Kidney (tissue), 14 donors: Measurements from ENCODE around the gene IGSF22. TPM values are rescaled to one million over a fixed set of nuclear protein-coding genes. Genes with fewer than 3 reads are reported as not detected.

Experiments used
- DNase-seq, 5 donors: peaks; one replicate each; pipeline ENCODE4 v3.0.0-alpha.2; 2013 to 2020
- FAIRE-seq: peaks from 2 replicates; lab custom pipeline; 2012; peaks lifted over from hg19 to GRCh38; lab: Jason Lieb, UNC
- H3K27ac ChIP-seq, 2 donors: one replicate each; pipeline ENCODE4 v1.7.0; 2013; ENCODE audit warnings: low read depth in 2 of 2, low read length in 2 of 2, inconsistent platforms in 1 of 2
- H3K27me3 ChIP-seq: one replicate; pipeline ENCODE4 v1.7.1; 2013; ENCODE audit warnings: low read length, inconsistent platforms; ENCODE audit not compliant: control insufficient read depth, insufficient read depth
- H3K36me3 ChIP-seq, 3 donors: one replicate each; pipeline versions ENCODE4 v1.7.0 to v1.7.1; 2013; ENCODE audit warnings: low read length in 3 of 3, control low read depth in 1 of 3, inconsistent platforms in 1 of 3; ENCODE audit not compliant: insufficient read depth in 3 of 3, control insufficient read depth in 2 of 3
- H3K4me1 ChIP-seq, 3 donors: one replicate each; pipeline versions ENCODE4 v1.7.0 to v1.7.1; 2013; ENCODE audit warnings: low read length in 3 of 3, inconsistent platforms in 1 of 3, low read depth in 1 of 3; ENCODE audit not compliant: control insufficient read depth in 2 of 3, insufficient read depth in 2 of 3
- H3K4me3 ChIP-seq, 3 donors: one replicate each; pipeline versions ENCODE4 v1.7.0 to v1.8.1; 2013; ENCODE audit warnings: low read length in 3 of 3, control low read depth in 1 of 3, inconsistent platforms in 1 of 3
- H3K9ac ChIP-seq, 3 donors: one replicate each; pipeline versions ENCODE4 v1.7.0 to v1.7.1; 2013; ENCODE audit warnings: low read length in 3 of 3, control low read depth in 1 of 3, inconsistent platforms in 1 of 3
- H3K9me3 ChIP-seq, 3 donors: one replicate each; pipeline versions ENCODE4 v1.7.0 to v1.7.1; 2013; ENCODE audit warnings: low read length in 3 of 3, control low read depth in 1 of 3, inconsistent platforms in 1 of 3; ENCODE audit not compliant: control insufficient read depth in 2 of 3, insufficient read depth in 1 of 3
- CTCF ChIP-seq: IDR thresholded peaks from 3 replicates; pipeline ENCODE4 v1.5.1; 2012; ENCODE audit warnings: mild to moderate bottlenecking, moderate library complexity, borderline replicate concordance; ENCODE audit not compliant: insufficient read depth; ENCODE audit errors: extremely low read depth
- intact Hi-C: fragments of 100-400 bp; cut with DNase I; formaldehyde crosslinking; loops from one replicate; pipeline ENCODE4 v1.11.1; 2022
- polyA plus RNA-seq: library from polyadenylated mRNA; stranded (reverse); fragments of 350-450 nt; fragmentation: Illumina TruSeq; extraction: RNeasy Lipid Tissue Mini Kit (QIAGEN cat#74804); gene quantifications from one replicate; pipeline ENCODE4 v1.2.3, GENCODE V29; 2014; ENCODE audit warnings: low read depth, low replicate concordance; ENCODE audit not compliant: insufficient read depth
- total RNA-seq: library from RNA; stranded (reverse); fragmentation: NEBNext Ultra II Directional; extraction: Animal tissue kit (Norgen Biotek cat#: 25700); gene quantifications from one replicate; pipeline ENCODE4 v1.2.1, GENCODE V29; 2021
- donor health status: control.
- donor health status: control.
- donor health status: control.
- donor health status: control.
- donor health status: control.
- donor health status: DM: yes; HTN: yes; CAD: no.
- donor health status: Normal renal cell carcinoma (clear cell type).

IGSF22 gene
- total and polyA plus RNA-seq, 2 donors from 2014 or later = 2.5 to 2.8 TPM

GRCh38 chr11:18721561-18722292 lies 4.3 kb downstream of the IGSF22 start:
- no peaks in the 10 kb centered on the region for H3K27me3 ChIP-seq
- DNase-seq (peak; percentile 47 to 85 (median 74)), FAIRE-seq (no peak)
- H3K27ac ChIP-seq = no peak overlapping the region
- peak; percentile 76 for TF ChIP-seq CTCF
- intact Hi-C loops = no loop called here
- H3K9ac ChIP-seq = peak overlapping the region; percentile 7 to 77 (median 65)
- peak overlapping the region; percentile 63 to 79 (median 69) for H3K4me3 ChIP-seq
- H3K4me1 ChIP-seq = peaks cover 0 to 13% (median 0%) of the 10 kb centered on the region in 3 donors
- H3K9me3 ChIP-seq = no peaks in the 10 kb centered on the region
- no peaks in the 10 kb centered on the region for H3K36me3 ChIP-seq

- H3K27me3 ChIP-seq = no peaks in the 10 kb centered on the region
- H3K4me1 ChIP-seq = peaks cover 0 to 13% (median 0%) of the 10 kb centered on the region in 3 donors
- peak overlapping the region; percentile 63 to 79 (median 69) for H3K4me3 ChIP-seq
- H3K9ac ChIP-seq = peak overlapping the region; percentile 7 to 77 (median 65)
- intact Hi-C loops = no loop called here
- FAIRE-seq (no peak), DNase-seq (peak; percentile 89 to 96 (median 93))
- no peaks in the 10 kb centered on the region for H3K36me3 ChIP-seq
- TF ChIP-seq CTCF = no peak
- no peak overlapping the region for H3K27ac ChIP-seq
- no peaks in the 10 kb centered on the region for H3K9me3 ChIP-seq
Measured at GRCh38 chr11:18720808-18721560, 5.0 kb downstream of the IGSF22 start.

GRCh38 chr11:18720091-18720807 lies 5.7 kb downstream of the IGSF22 start:
- H3K36me3 ChIP-seq = no peaks in the 10 kb centered on the region
- H3K4me3 ChIP-seq = peak overlapping the region in 1 of 3 donors; percentile 79
- intact Hi-C loops = no loop called here
- no peaks in the 10 kb centered on the region for H3K9me3 ChIP-seq
- H3K9ac ChIP-seq = peak overlapping the region in 2 of 3 donors; percentile 7 to 77
- no peak for TF ChIP-seq CTCF
- peaks cover 0 to 13% (median 0%) of the 10 kb centered on the region in 3 donors for H3K4me1 ChIP-seq
- DNase-seq = peak in 3 of 5 donors; percentile 61 to 83 (median 77)
- FAIRE-seq = no peak
- no peak overlapping the region for H3K27ac ChIP-seq
- no peaks in the 10 kb centered on the region for H3K27me3 ChIP-seq
